Measurements from ENCODE around the gene DBR1. TPM values are rescaled to one million over a fixed set of nuclear protein-coding genes. Genes with fewer than 3 reads are reported as not detected.
"Not testable (repeated sequence)": the region's sequence is repeated elsewhere in the genome, so short reads cannot be mapped to it uniquely, and the experiment has no call there.

DBR1 gene
- total RNA-seq, 1 donor from 2014 or later = 2.0 TPM

GRCh38 chr3:138172625-138173024 is 2.1 kb downstream of the DBR1 start:
- no peak for DNase-seq (ENCODE audit: low spot score in 2 of 2)
- intact Hi-C loops (cut with DNase I) = loop anchor here (5.0 kb wide), 1 partner anchor 105 kb away; no protein-coding TSS in a partner anchor
- peak overlapping the region in 1 of 2 donors; percentile 1 for H3K4me3 ChIP-seq
- no peak for TF ChIP-seq CTCF (IDR thresholded peaks at IDR 0.05)
- H3K9me3 ChIP-seq = no peaks in the 10 kb centered on the region
- H3K36me3 ChIP-seq = peaks cover 17 to 27% of the 10 kb centered on the region in 2 donors
- H3K27me3 ChIP-seq = no peaks in the 10 kb centered on the region
- H3K27ac ChIP-seq = no peak overlapping the region
- peaks cover 5 to 13% of the 10 kb centered on the region in 2 donors for H3K4me1 ChIP-seq

- Histone ChIP-seq H3K27me3 (no peaks in the 10 kb centered on the region), H3K36me3 (peaks cover 52 to 81% of the 10 kb centered on the region in 2 donors), H3K9me3 (no peaks in the 10 kb centered on the region), H3K4me3 (no peak overlapping the region), H3K4me1 (no peaks in the 10 kb centered on the region), H3K27ac (no peak overlapping the region)
- no peak for DNase-seq (ENCODE audit: low spot score in 2 of 2)
- no peak for TF ChIP-seq CTCF (IDR thresholded peaks at IDR 0.05)
- intact Hi-C loops (cut with DNase I) = no loop called here
These were observed 9.7 kb downstream of the DBR1 start for GRCh38 chr3:138165061-138165460.

GRCh38 chr3:138157743-138158142 is 17.0 kb downstream of the DBR1 start:
- no peak for TF ChIP-seq CTCF (IDR thresholded peaks at IDR 0.05)
- Histone ChIP-seq H3K27me3 (no peaks in the 10 kb centered on the region), H3K4me1 (no peaks in the 10 kb centered on the region), H3K27ac (no peak overlapping the region), H3K9me3 (no peaks in the 10 kb centered on the region), H3K4me3 (no peak overlapping the region), H3K36me3 (peaks cover 5 to 24% of the 10 kb centered on the region in 2 donors)
- intact Hi-C loops (cut with DNase I) = no loop called here
- no peak for DNase-seq (ENCODE audit: low spot score in 2 of 2)

GRCh38 chr3:138154534-138154933 is 20.2 kb downstream of the DBR1 start:
- no peak for DNase-seq (ENCODE audit: low spot score in 2 of 2)
- intact Hi-C loops (cut with DNase I) = no loop called here
- no peaks in the 10 kb centered on the region for H3K9me3 ChIP-seq
- H3K27ac ChIP-seq = no peak overlapping the region
- no peaks in the 10 kb centered on the region for H3K4me1 ChIP-seq
- H3K36me3 ChIP-seq = no peaks in the 10 kb centered on the region
- TF ChIP-seq CTCF (IDR thresholded peaks at IDR 0.05) = no peak
- no peak overlapping the region for H3K4me3 ChIP-seq
- no peaks in the 10 kb centered on the region for H3K27me3 ChIP-seq

GRCh38 chr3:138148503-138148902 is 26.2 kb downstream of the DBR1 start:
- Histone ChIP-seq H3K9me3 (no peaks in the 10 kb centered on the region), H3K36me3 (no peaks in the 10 kb centered on the region), H3K27me3 (no peaks in the 10 kb centered on the region), H3K4me1 (no peaks in the 10 kb centered on the region), H3K4me3 (no peak overlapping the region), H3K27ac (no peak overlapping the region)
- no peak for DNase-seq (ENCODE audit: low spot score in 2 of 2)
- intact Hi-C loops (cut with DNase I) = no loop called here
- no peak for TF ChIP-seq CTCF (IDR thresholded peaks at IDR 0.05)

- H3K27me3 ChIP-seq; DNase-seq (ENCODE audit: low spot score in 2 of 2); H3K4me3 ChIP-seq; H3K9me3 ChIP-seq; intact Hi-C loops (cut with DNase I); H3K27ac ChIP-seq; H3K36me3 ChIP-seq; H3K4me1 ChIP-seq: not testable (repeated sequence)
These were observed 32.5 kb downstream of the DBR1 start for GRCh38 chr3:138142181-138142580.

All from ascending aorta (tissue), 2 donors.